Stimulated activated CD8-positive, alpha-beta memory T cell treated with anti-CD3 and anti-CD28 coated beads, Interleukin-7, amount 100 ng/mL, for 1 hour (primary cell): ENCODE measurements around the gene GSTM1.
"Not testable (repeated sequence)": the region's sequence is repeated elsewhere in the genome, so short reads cannot be mapped to it uniquely, and the experiment has no call there.

Experiments used
- DNase-seq, 2 donors: peaks; one replicate each; pipeline ENCODE4 v3.0.0-alpha.2; 2020; ENCODE audit warnings: low read depth in 2 of 2

Gene GSTM1

GRCh38 chr1:109659997-109660690 is 27.5 kb upstream of the GSTM1 start:
- DNase-seq: no peak

GRCh38 chr1:109660691-109661026 is 27.0 kb upstream of the GSTM1 start:
- not testable (repeated sequence) for DNase-seq

GRCh38 chr1:109661391-109661790 is 26.2 kb upstream of the GSTM1 start:
- DNase-seq: no peak

- no peak for DNase-seq
Observed at GRCh38 chr1:109664671-109665070, 22.9 kb upstream of the GSTM1 start.

GRCh38 chr1:109667452-109668122 is 20.0 kb upstream of the GSTM1 start, which contains the start of gene GSTM2:
Gene GSTM2, plus strand, starts transcription at chr1:109668057. Its CDS starts 59 bp downstream, at chr1:109668116.
- DNase-seq: peak; percentile 29 to 51

- no peak for DNase-seq
Observed at GRCh38 chr1:109668123-109668775, 19.4 kb upstream of the GSTM1 start.

- DNase-seq: no peak
Observed at GRCh38 chr1:109669246-109669948, 18.2 kb upstream of the GSTM1 start.

- not testable (repeated sequence) for DNase-seq
Observed at GRCh38 chr1:109669949-109670302, 17.7 kb upstream of the GSTM1 start.

- DNase-seq: no peak
Observed at GRCh38 chr1:109671067-109671466, 16.6 kb upstream of the GSTM1 start.

- not testable (repeated sequence) for DNase-seq
Observed at GRCh38 chr1:109673861-109674260, 13.8 kb upstream of the GSTM1 start.

GRCh38 chr1:109676683-109677381 is 10.8 kb upstream of the GSTM1 start:
- DNase-seq: not testable (repeated sequence)

GRCh38 chr1:109677459-109677858 is 10.2 kb upstream of the GSTM1 start:
- no peak for DNase-seq

GRCh38 chr1:109678637-109679036 is 9.0 kb upstream of the GSTM1 start:
- DNase-seq: not testable (repeated sequence)

GRCh38 chr1:109684777-109685176 is 2.8 kb upstream of the GSTM1 start:
- DNase-seq: not testable (repeated sequence)

- not testable (repeated sequence) for DNase-seq
Observed at GRCh38 chr1:109685399-109685798, 2.2 kb upstream of the GSTM1 start.

GRCh38 chr1:109685890-109686289 is 1.7 kb upstream of the GSTM1 start:
- not testable (repeated sequence) for DNase-seq

- not testable (repeated sequence) for DNase-seq
Observed at GRCh38 chr1:109687109-109687508, 508 bp upstream of the GSTM1 start.

- DNase-seq: no peak
Observed at GRCh38 chr1:109689844-109690405, 2.3 kb downstream of the GSTM1 start.

- DNase-seq: no peak
Observed at GRCh38 chr1:109691759-109692158, 4.1 kb downstream of the GSTM1 start.

GRCh38 chr1:109694400-109694799 is 6.8 kb downstream of the GSTM1 start:
- not testable (repeated sequence) for DNase-seq

GRCh38 chr1:109695138-109695537 is 7.5 kb downstream of the GSTM1 start:
- DNase-seq: not testable (repeated sequence)
